Mesenchymal stem cell (in vitro differentiated cells and primary cell): ENCODE measurements around the gene SCD5.

Experiments
- DNase-seq: peaks from one replicate; pipeline ENCODE4 v3.0.0-alpha.2; 2013
- H2AFZ ChIP-seq: one replicate; pipeline ENCODE4 v1.6.1; 2013; ENCODE audit warnings: low read depth, mild to moderate bottlenecking, control low read depth, inconsistent platforms, low read length, moderate library complexity
- H2AK5ac ChIP-seq: 2 replicates; pipeline ENCODE4 v1.6.1; 2013; ENCODE audit warnings: low read length, moderate library complexity, mild to moderate bottlenecking, inconsistent platforms; ENCODE audit not compliant: severe bottlenecking
- H2BK120ac ChIP-seq: one replicate; pipeline ENCODE4 v1.6.1; 2013; ENCODE audit warnings: low read depth, mild to moderate bottlenecking, inconsistent platforms, low read length, moderate library complexity
- H2BK12ac ChIP-seq, 2 experiments: one replicate each; pipeline ENCODE4 v1.6.1; 2013; ENCODE audit warnings: inconsistent platforms in 2 of 2, low read length in 2 of 2, mild to moderate bottlenecking in 2 of 2, moderate library complexity in 2 of 2, control low read depth in 1 of 2
- H2BK15ac ChIP-seq: one replicate; pipeline ENCODE4 v1.6.1; 2013; ENCODE audit warnings: mild to moderate bottlenecking, low read depth, inconsistent platforms; ENCODE audit not compliant: poor library complexity, severe bottlenecking
- H2BK5ac ChIP-seq: 2 replicates; pipeline ENCODE4 v1.6.1; 2013; ENCODE audit warnings: low read depth, mild to moderate bottlenecking, low read length, control low read depth, inconsistent platforms; ENCODE audit not compliant: poor library complexity, severe bottlenecking
- H3K14ac ChIP-seq, 2 experiments: one replicate each; pipeline ENCODE4 v1.6.1; 2013; ENCODE audit warnings: inconsistent platforms in 2 of 2, low read length in 2 of 2, control low read depth in 1 of 2, mild to moderate bottlenecking in 1 of 2, moderate library complexity in 1 of 2
- H3K18ac ChIP-seq, 2 experiments: one replicate each; pipeline ENCODE4 v1.6.1; 2013; ENCODE audit warnings: inconsistent platforms in 2 of 2, low read length in 2 of 2, control low read depth in 1 of 2, low read depth in 1 of 2, mild to moderate bottlenecking in 1 of 2
- H3K23ac ChIP-seq, 2 experiments: one replicate each; pipeline ENCODE4 v1.6.1; 2013; ENCODE audit warnings: inconsistent platforms in 2 of 2, low read length in 2 of 2, mild to moderate bottlenecking in 2 of 2, moderate library complexity in 2 of 2, control low read depth in 1 of 2
- H3K27ac ChIP-seq: 2 replicates; pipeline ENCODE4 v1.5.1; 2013; ENCODE audit warnings: mild to moderate bottlenecking, moderate library complexity, low read length, control low read depth, inconsistent platforms; ENCODE audit not compliant: poor library complexity, severe bottlenecking
- H3K27me3 ChIP-seq, 2 experiments: 2 replicates each; pipeline versions ENCODE4 v1.6.1 to v1.7.0; 2013; ENCODE audit warnings: low read length in 2 of 2, mild to moderate bottlenecking in 2 of 2, moderate library complexity in 2 of 2, control low read depth in 1 of 2, inconsistent platforms in 1 of 2; ENCODE audit not compliant: control insufficient read depth in 1 of 2, insufficient read depth in 1 of 2
- H3K36me3 ChIP-seq, 2 experiments: 2 replicates each; pipeline versions ENCODE4 v1.6.1 to v1.7.0; 2013; ENCODE audit warnings: low read length in 2 of 2, control low read depth in 1 of 2, inconsistent platforms in 1 of 2, low read depth in 1 of 2, mild to moderate bottlenecking in 1 of 2; ENCODE audit not compliant: insufficient read depth in 2 of 2, control insufficient read depth in 1 of 2
- H3K4ac ChIP-seq, 2 experiments: one replicate each; pipeline ENCODE4 v1.6.1; 2013; ENCODE audit warnings: inconsistent platforms in 2 of 2, low read length in 2 of 2, mild to moderate bottlenecking in 2 of 2, moderate library complexity in 2 of 2, control low read depth in 1 of 2, low read depth in 1 of 2
- H3K4me1 ChIP-seq: 2 replicates; pipeline ENCODE4 v1.6.1; 2013; ENCODE audit warnings: low read depth, low read length, control low read depth; ENCODE audit not compliant: control insufficient read depth, insufficient read depth
- H3K4me2 ChIP-seq: 2 replicates; pipeline ENCODE4 v1.6.1; 2013; ENCODE audit warnings: low read length, mild to moderate bottlenecking, inconsistent platforms; ENCODE audit not compliant: poor library complexity, severe bottlenecking
- H3K4me3 ChIP-seq, 2 experiments: 2 replicates each; pipeline versions ENCODE4 v1.5.1 to v1.7.0; 2013; ENCODE audit warnings: low read length in 2 of 2, mild to moderate bottlenecking in 2 of 2, control low read depth in 1 of 2, low read depth in 1 of 2; ENCODE audit not compliant: insufficient read depth in 1 of 2
- H3K79me1 ChIP-seq: replicated peaks from 2 replicates; pipeline ENCODE4 v1.6.1; 2013; ENCODE audit warnings: mild to moderate bottlenecking, control low read depth, low read length, inconsistent platforms; ENCODE audit not compliant: poor library complexity, severe bottlenecking
- H3K9ac ChIP-seq: 2 replicates; pipeline ENCODE4 v1.7.0; 2013; ENCODE audit warnings: mild to moderate bottlenecking, low read length, moderate library complexity
- H3K9me3 ChIP-seq: 2 replicates; pipeline ENCODE4 v1.7.0; 2013; ENCODE audit warnings: mild to moderate bottlenecking, low read length; ENCODE audit not compliant: control insufficient read depth
- H4K8ac ChIP-seq: one replicate; pipeline ENCODE4 v1.6.1; 2013; ENCODE audit warnings: inconsistent platforms, mild to moderate bottlenecking, low read length, moderate library complexity
- H4K91ac ChIP-seq: one replicate; pipeline ENCODE4 v1.6.1; 2013; ENCODE audit warnings: mild to moderate bottlenecking, low read length, inconsistent platforms
- WGBS: methylation state at CpG from one replicate; pipeline ENCODE4 v1.1.7; 2013; ENCODE audit warnings: mixed read lengths; 5-methylcytosine and 5-hydroxymethylcytosine counted together

The SCD5 gene

DNA sequence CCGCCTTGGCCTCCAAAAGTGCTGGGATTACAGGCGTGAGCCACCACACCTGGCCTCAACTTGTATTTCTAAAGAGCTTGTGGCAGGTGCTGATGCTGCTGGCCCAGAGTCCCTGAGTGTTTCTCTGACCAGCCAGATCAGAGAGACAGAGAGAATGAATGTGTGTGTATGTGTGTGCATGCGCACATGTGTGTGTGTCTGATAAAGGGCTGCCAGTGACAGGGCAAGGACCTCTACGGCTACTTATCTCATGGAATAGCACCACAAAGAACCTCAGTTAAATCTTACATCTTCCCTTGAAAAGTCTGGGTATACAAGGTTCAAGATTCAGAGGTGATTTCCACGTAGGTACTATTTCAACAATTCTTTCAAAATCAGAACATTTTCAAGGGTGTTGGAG, 86.0 kb downstream of the SCD5 start:
- H3K27me3 ChIP-seq, result no peaks in the 10 kb centered on the region
- no peak overlapping the region for H2BK5ac ChIP-seq
- no peak overlapping the region for H2AK5ac ChIP-seq
- no peak overlapping the region for H4K91ac ChIP-seq
- peaks cover 5% of the 10 kb centered on the region for H3K4me1 ChIP-seq
- peaks cover 26% of the 10 kb centered on the region for H3K79me1 ChIP-seq
- H3K4ac ChIP-seq, result no peak overlapping the region
- no peak overlapping the region for H4K8ac ChIP-seq
- H3K4me3 ChIP-seq, result no peak overlapping the region
- no peak overlapping the region for H3K23ac ChIP-seq
- no peaks in the 10 kb centered on the region for H3K36me3 ChIP-seq
- WGBS, result 90% methylated on average over 3 of the region's 5 CpGs
- no peak overlapping the region for H3K9ac ChIP-seq
- H3K27ac ChIP-seq, result no peak overlapping the region
- H2BK120ac ChIP-seq, result no peak overlapping the region
- H2BK12ac ChIP-seq, result no peak overlapping the region
- no peak overlapping the region for H3K18ac ChIP-seq
- H2AFZ ChIP-seq, result no peak overlapping the region
- H3K14ac ChIP-seq, result no peak overlapping the region
- no peaks in the 10 kb centered on the region for H3K9me3 ChIP-seq
- DNase-seq, result no peak
- H2BK15ac ChIP-seq, result no peak overlapping the region
- H3K4me2 ChIP-seq, result no peak overlapping the region

DNA sequence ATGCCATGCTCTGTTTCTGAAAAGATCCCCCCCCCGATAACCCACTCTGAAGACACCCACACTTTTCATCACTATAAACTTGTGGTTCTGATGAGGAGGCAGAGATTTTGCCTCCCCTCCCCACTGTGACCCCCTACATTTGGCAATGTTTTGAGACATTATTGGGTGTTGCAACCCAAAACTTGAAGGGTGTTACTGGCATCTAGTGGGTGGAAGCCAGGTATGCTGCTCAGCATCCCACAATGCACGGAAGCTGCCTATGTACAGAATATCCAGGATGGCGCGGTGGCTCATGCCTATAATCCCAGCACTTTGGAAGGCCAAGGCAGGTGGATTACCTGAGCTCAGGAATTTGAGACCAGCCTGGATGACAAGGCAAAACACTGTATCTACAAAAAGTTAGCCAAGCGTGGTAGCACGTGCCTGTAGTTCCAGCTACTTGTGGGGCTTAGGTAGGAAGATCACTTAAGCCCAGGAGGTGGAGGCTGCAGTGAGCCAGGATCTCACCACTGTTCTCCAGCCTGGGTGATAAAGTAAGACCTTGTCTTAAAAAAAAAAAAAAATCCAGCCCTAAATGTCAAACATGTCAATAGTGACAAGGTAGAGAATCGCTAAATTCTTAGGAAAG, 87.3 kb downstream of the SCD5 start:
- Histone ChIP-seq H3K4me1 (peaks cover 6% of the 10 kb centered on the region), H2BK12ac (no peak overlapping the region), H2AFZ (no peak overlapping the region), H3K27me3 (no peaks in the 10 kb centered on the region), H2BK120ac (no peak overlapping the region), H3K18ac (no peak overlapping the region), H3K4ac (no peak overlapping the region), H3K9me3 (no peaks in the 10 kb centered on the region), H4K8ac (no peak overlapping the region), H2AK5ac (no peak overlapping the region), H2BK5ac (no peak overlapping the region), H2BK15ac (no peak overlapping the region), H3K27ac (no peak overlapping the region), H3K79me1 (peaks cover 33% of the 10 kb centered on the region), H3K9ac (no peak overlapping the region), H3K14ac (no peak overlapping the region), H4K91ac (peak overlapping the region; percentile 16), H3K23ac (peak overlapping the region in 1 of 2 experiments; percentile 67), H3K4me2 (no peak overlapping the region), H3K36me3 (no peaks in the 10 kb centered on the region), H3K4me3 (no peak overlapping the region)
- 90% methylated on average over 7 of the region's 7 CpGs for WGBS
- DNase-seq, result no peak

GRCh38 chr4:82710197-82710929, 88.2 kb downstream of the SCD5 start:
- H3K9me3 ChIP-seq, result no peaks in the 10 kb centered on the region
- no peak overlapping the region for H2AFZ ChIP-seq
- H2BK12ac ChIP-seq, result no peak overlapping the region
- H4K91ac ChIP-seq, result no peak overlapping the region
- H3K27ac ChIP-seq, result no peak overlapping the region
- H2BK15ac ChIP-seq, result peak overlapping the region; percentile 23
- no peak overlapping the region for H3K4me3 ChIP-seq
- H2AK5ac ChIP-seq, result no peak overlapping the region
- H3K4me2 ChIP-seq, result no peak overlapping the region
- peak overlapping the region in 1 of 2 experiments; percentile 13 for H3K4ac ChIP-seq
- H3K9ac ChIP-seq, result no peak overlapping the region
- no peaks in the 10 kb centered on the region for H3K36me3 ChIP-seq
- peaks cover 6% of the 10 kb centered on the region for H3K4me1 ChIP-seq
- no peak overlapping the region for H3K23ac ChIP-seq
- H3K18ac ChIP-seq, result no peak overlapping the region
- no peak overlapping the region for H4K8ac ChIP-seq
- WGBS, result 36% methylated on average over 3 of the region's 4 CpGs
- H3K27me3 ChIP-seq, result no peaks in the 10 kb centered on the region
- no peak overlapping the region for H3K14ac ChIP-seq
- H2BK120ac ChIP-seq, result no peak overlapping the region
- no peak overlapping the region for H2BK5ac ChIP-seq
- H3K79me1 ChIP-seq, result peaks cover 34% of the 10 kb centered on the region
- no peak for DNase-seq

DNA sequence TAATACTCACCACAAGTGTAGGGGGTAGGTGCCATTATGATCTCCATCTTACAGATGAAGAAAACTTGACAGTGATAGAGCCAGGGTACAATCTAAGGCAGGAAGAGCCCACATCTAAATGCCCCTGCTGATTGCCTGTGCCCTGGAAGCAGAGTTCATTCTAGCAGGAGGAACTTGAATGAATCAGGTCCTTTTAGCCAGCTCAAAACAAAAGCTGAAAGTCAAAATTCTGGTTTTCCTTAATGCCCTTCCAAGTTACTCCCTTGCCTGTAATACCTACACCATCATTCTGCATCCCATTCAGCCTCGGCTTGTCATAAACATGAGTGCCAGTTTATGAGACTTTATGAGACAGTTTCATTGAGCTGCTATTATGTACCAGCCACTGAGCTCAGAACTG, 89.6 kb downstream of the SCD5 start:
- H3K4ac ChIP-seq, result no peak overlapping the region
- H3K27ac ChIP-seq, result no peak overlapping the region
- no peaks in the 10 kb centered on the region for H3K9me3 ChIP-seq
- peaks cover 5% of the 10 kb centered on the region for H3K4me1 ChIP-seq
- no peak overlapping the region for H4K8ac ChIP-seq
- H2AFZ ChIP-seq, result no peak overlapping the region
- no peak overlapping the region for H3K4me2 ChIP-seq
- H2BK5ac ChIP-seq, result no peak overlapping the region
- peaks cover 33% of the 10 kb centered on the region for H3K79me1 ChIP-seq
- H3K18ac ChIP-seq, result no peak overlapping the region
- H3K23ac ChIP-seq, result no peak overlapping the region
- H3K27me3 ChIP-seq, result no peaks in the 10 kb centered on the region
- H3K14ac ChIP-seq, result no peak overlapping the region
- peaks cover 0 to 3% of the 10 kb centered on the region in 2 experiments for H3K36me3 ChIP-seq
- H2BK15ac ChIP-seq, result no peak overlapping the region
- H2BK120ac ChIP-seq, result no peak overlapping the region
- H2AK5ac ChIP-seq, result no peak overlapping the region
- no peak overlapping the region for H3K4me3 ChIP-seq
- H2BK12ac ChIP-seq, result no peak overlapping the region
- DNase-seq, result no peak
- 88% methylated on average over 1 of the region's 1 CpG for WGBS
- H3K9ac ChIP-seq, result no peak overlapping the region
- no peak overlapping the region for H4K91ac ChIP-seq
